Liver (tissue), 9 donors: ENCODE data around the gene ZNF316. TPM values are rescaled to one million over a fixed set of nuclear protein-coding genes. Genes with fewer than 3 reads are reported as not detected.

Experiments
- DNase-seq: peaks from one replicate; pipeline ENCODE4 v3.0.0-alpha.2; 2017; ENCODE audit warnings: low spot score
- H3K27ac ChIP-seq, 2 donors: one replicate each; pipeline ENCODE4 v1.7.0; 2013; ENCODE audit warnings: inconsistent platforms in 2 of 2, low read length in 2 of 2, control low read depth in 1 of 2, low read depth in 1 of 2, mild to moderate bottlenecking in 1 of 2
- H3K27me3 ChIP-seq, 4 donors: one replicate each; pipeline versions ENCODE4 v1.6.1 to v1.7.0; 2013; ENCODE audit warnings: low read length in 3 of 4, inconsistent platforms in 1 of 4, mild to moderate bottlenecking in 1 of 4, moderate library complexity in 1 of 4; ENCODE audit not compliant: control insufficient read depth in 4 of 4, insufficient read depth in 4 of 4
- H3K36me3 ChIP-seq, 4 donors: one replicate each; pipeline versions ENCODE4 v1.6.1 to v1.7.0; 2013; ENCODE audit warnings: low read length in 3 of 4, mild to moderate bottlenecking in 3 of 4, low read depth in 1 of 4, moderate library complexity in 1 of 4; ENCODE audit not compliant: control insufficient read depth in 4 of 4, insufficient read depth in 3 of 4
- H3K4me1 ChIP-seq, 4 donors: one replicate each; pipeline versions ENCODE4 v1.6.1 to v1.7.0; 2013; ENCODE audit warnings: low read length in 3 of 4, mild to moderate bottlenecking in 3 of 4, moderate library complexity in 1 of 4; ENCODE audit not compliant: control insufficient read depth in 4 of 4, insufficient read depth in 4 of 4
- H3K4me3 ChIP-seq, 3 donors: one replicate each; pipeline versions ENCODE4 v1.6.1 to v1.7.0; 2013; ENCODE audit warnings: low read length in 3 of 3, control low read depth in 1 of 3, low read depth in 1 of 3, mild to moderate bottlenecking in 1 of 3
- H3K9ac ChIP-seq, 2 donors: one replicate each; pipeline ENCODE4 v1.7.0; 2013; ENCODE audit warnings: low read length in 2 of 2, mild to moderate bottlenecking in 2 of 2, moderate library complexity in 2 of 2, control low read depth in 1 of 2, low read depth in 1 of 2
- H3K9me3 ChIP-seq, 4 donors: one replicate each; pipeline versions ENCODE4 v1.6.1 to v1.7.0; 2013; ENCODE audit warnings: low read length in 3 of 4; ENCODE audit not compliant: control insufficient read depth in 4 of 4
- ATF3 ChIP-seq: IDR thresholded peaks from 2 replicates; pipeline ENCODE4 v1.6.1; 2016; ENCODE audit warnings: antibody characterized with exemption
- EGR1 ChIP-seq, 2 donors: IDR thresholded peaks; 2 replicates each; pipeline ENCODE4 v1.6.1; 2016 to 2018; ENCODE audit warnings: antibody characterized with exemption in 2 of 2, low read depth in 2 of 2
- FOXA1 ChIP-seq: IDR thresholded peaks from 2 replicates; pipeline ENCODE4 v1.6.1; 2016; ENCODE audit warnings: antibody characterized with exemption
- GABPA ChIP-seq, 2 donors: IDR thresholded peaks in 1 of 2; conservative IDR thresholded peaks in 1 of 2; 2 replicates each; pipeline ENCODE4 v1.6.1; 2016; ENCODE audit warnings: antibody characterized with exemption in 2 of 2, mild to moderate bottlenecking in 1 of 2, moderate library complexity in 1 of 2
- HNF4A ChIP-seq, 2 donors: conservative IDR thresholded peaks; 2 replicates each; pipeline ENCODE4 v1.6.1; 2016; ENCODE audit warnings: antibody characterized with exemption in 2 of 2, mild to moderate bottlenecking in 2 of 2
- HNF4G ChIP-seq: IDR thresholded peaks from 2 replicates; pipeline ENCODE4 v1.6.1; 2016; ENCODE audit warnings: antibody characterized with exemption
- JUND ChIP-seq, 2 donors: IDR thresholded peaks; 2 replicates each; pipeline ENCODE4 v1.6.1; 2016; ENCODE audit warnings: antibody characterized with exemption in 2 of 2
- MAX ChIP-seq: IDR thresholded peaks from 2 replicates; pipeline ENCODE4 v1.6.1; 2016; ENCODE audit warnings: antibody characterized with exemption
- NR2F2 ChIP-seq: IDR thresholded peaks from 2 replicates; pipeline ENCODE4 v1.6.1; 2016; ENCODE audit warnings: antibody characterized with exemption
- RAD21 ChIP-seq, 2 donors: IDR thresholded peaks; 2 replicates each; pipeline ENCODE4 v1.6.1; 2016; ENCODE audit warnings: antibody characterized with exemption in 2 of 2, mild to moderate bottlenecking in 2 of 2
- REST ChIP-seq: IDR thresholded peaks from 2 replicates; pipeline ENCODE4 v1.6.1; 2016; ENCODE audit warnings: antibody characterized with exemption, mild to moderate bottlenecking
- RXRA ChIP-seq, 2 donors: IDR thresholded peaks; 2 replicates each; pipeline ENCODE4 v1.6.1; 2017 to 2018; ENCODE audit warnings: antibody characterized with exemption in 2 of 2, mild to moderate bottlenecking in 1 of 2
- YY1 ChIP-seq: IDR thresholded peaks from 2 replicates; pipeline ENCODE4 v1.6.1; 2016; ENCODE audit warnings: antibody characterized with exemption, mild to moderate bottlenecking
- ZBTB33 ChIP-seq: IDR thresholded peaks from 2 replicates; pipeline ENCODE4 v1.6.1; 2016; ENCODE audit warnings: antibody characterized with exemption
- WGBS: extraction: QIAGEN DNeasy Blood & Tissue Kit; methylation state at CpG from one replicate; pipeline ENCODE4 v1.1.7; 2013; 5-methylcytosine and 5-hydroxymethylcytosine counted together
- polyA plus RNA-seq, 2 donors: library from polyadenylated mRNA; stranded (reverse) in 1 of 2; unstranded in 1 of 2; fragments of 200-250 nt in 1 of 2; fragments of >200 nt in 1 of 2; fragmentation: Nextera tagmentation in 1 of 2; extraction: Ambion mirVana in 1 of 2; gene quantifications; one replicate each; pipeline versions ENCODE4 v1.2.1 to v1.2.3, GENCODE V29; 2013 to 2015
- total RNA-seq, 2 donors: library from RNA; depleted of rRNA; stranded (reverse); fragments of >200 nt; gene quantifications; one replicate each; pipeline ENCODE4 v1.2.3, GENCODE V29; 2014
- donor health status: healthy.
- donor health status: healthy.
- donor health status: healthy.
- donor health status: healthy.
- donor health status: healthy.

ZNF316 gene
- total and polyA plus RNA-seq, 4 donors = 0.35 to 14.3 (median 7.2) TPM

- no peaks in the 10 kb centered on the region for H3K4me1 ChIP-seq
- peaks cover 21 to 47% (median 26%) of the 10 kb centered on the region in 4 donors for H3K36me3 ChIP-seq
- no peak overlapping the region for H3K9ac ChIP-seq
- H3K27me3 ChIP-seq = no peaks in the 10 kb centered on the region
- no peak overlapping the region for H3K4me3 ChIP-seq
- WGBS = 95% methylated on average over 94 of the region's 94 CpGs
- TF ChIP-seq MAX = no peak
- TF ChIP-seq REST = no peak
- no peak for TF ChIP-seq JUND (IDR thresholded peaks at IDR 0.05)
- TF ChIP-seq HNF4A (conservative IDR thresholded peaks at IDR 0.05) = no peak
- no peak for TF ChIP-seq EGR1 (IDR thresholded peaks at IDR 0.05; ENCODE audit: low read depth in 2 of 2)
- TF ChIP-seq ATF3 = no peak
- no peak for TF ChIP-seq ZBTB33
- no peak for TF ChIP-seq YY1
- TF ChIP-seq HNF4G = no peak
- TF ChIP-seq FOXA1 = no peak
- no peak for TF ChIP-seq NR2F2
- no peak for TF ChIP-seq RXRA (IDR thresholded peaks at IDR 0.05)
- no peak for DNase-seq
- H3K27ac ChIP-seq = no peak overlapping the region
- H3K9me3 ChIP-seq = peaks cover 2 to 19% (median 8%) of the 10 kb centered on the region in 4 donors
Observed at GRCh38 chr7:6654113-6654841, 17.2 kb downstream of the ZNF316 start.

- no peak overlapping the region for H3K9ac ChIP-seq
- H3K4me1 ChIP-seq = no peaks in the 10 kb centered on the region
- no peak overlapping the region for H3K4me3 ChIP-seq
- no peak overlapping the region for H3K27ac ChIP-seq
- peaks cover 21 to 39% (median 23%) of the 10 kb centered on the region in 4 donors for H3K36me3 ChIP-seq
- no peak for DNase-seq
- TF ChIP-seq YY1 (no peak), ZBTB33 (no peak), FOXA1 (no peak), EGR1 (IDR thresholded peaks at IDR 0.05; ENCODE audit: low read depth in 2 of 2) (no peak), RXRA (IDR thresholded peaks at IDR 0.05) (no peak), GABPA (IDR thresholded peaks at IDR 0.05 in 1 of 2, conservative IDR thresholded peaks at IDR 0.05 in 1 of 2) (no peak), HNF4A (conservative IDR thresholded peaks at IDR 0.05) (no peak), MAX (no peak), RAD21 (IDR thresholded peaks at IDR 0.05) (no peak)
- H3K9me3 ChIP-seq = peaks cover 2 to 22% (median 8%) of the 10 kb centered on the region in 4 donors
- WGBS = 97% methylated on average over 48 of the region's 48 CpGs
- no peaks in the 10 kb centered on the region for H3K27me3 ChIP-seq
Observed at GRCh38 chr7:6654842-6655610, 17.9 kb downstream of the ZNF316 start.
